GM19397 (cell line): ENCODE results near the gene PPM1B.
"Not testable (repeated sequence)": the region's sequence is repeated elsewhere in the genome, so short reads cannot be mapped to it uniquely, and the experiment has no call there.

Experiments
- ATAC-seq: cut with Tn5 transposase; IDR thresholded peaks from one replicate; pipeline ENCODE4 v1.9.1; 2021; ENCODE audit warnings: mild to moderate bottlenecking, moderate library complexity; ENCODE audit not compliant: unreplicated experiment

Gene PPM1B

GRCh38 chr2:44246840-44247369, 78.2 kb downstream of the PPM1B start:
- ATAC-seq, result no peak

DNA sequence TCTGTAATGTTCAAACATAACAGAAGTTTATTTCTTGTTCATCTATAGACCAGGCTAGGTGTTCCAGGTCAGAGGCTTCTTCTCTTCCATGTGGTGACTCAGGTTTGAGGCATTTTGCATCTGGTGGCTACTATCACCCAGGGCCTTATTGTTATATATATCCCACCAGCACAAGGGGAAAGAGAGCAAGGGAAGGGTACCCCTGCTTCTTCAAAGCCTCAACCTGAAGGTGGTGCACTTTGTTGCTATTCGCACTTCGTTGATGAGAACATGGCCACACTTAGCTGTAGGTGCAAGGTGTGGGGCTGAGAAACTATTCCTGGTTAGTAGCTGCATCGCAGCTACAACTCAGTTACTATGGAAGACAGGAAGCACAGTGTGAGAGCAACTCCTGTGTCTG, 79.2 kb downstream of the PPM1B start:
- no peak for ATAC-seq

- not testable (repeated sequence) for ATAC-seq
These were observed 80.6 kb downstream of the PPM1B start for GRCh38 chr2:44249269-44249668.

DNA sequence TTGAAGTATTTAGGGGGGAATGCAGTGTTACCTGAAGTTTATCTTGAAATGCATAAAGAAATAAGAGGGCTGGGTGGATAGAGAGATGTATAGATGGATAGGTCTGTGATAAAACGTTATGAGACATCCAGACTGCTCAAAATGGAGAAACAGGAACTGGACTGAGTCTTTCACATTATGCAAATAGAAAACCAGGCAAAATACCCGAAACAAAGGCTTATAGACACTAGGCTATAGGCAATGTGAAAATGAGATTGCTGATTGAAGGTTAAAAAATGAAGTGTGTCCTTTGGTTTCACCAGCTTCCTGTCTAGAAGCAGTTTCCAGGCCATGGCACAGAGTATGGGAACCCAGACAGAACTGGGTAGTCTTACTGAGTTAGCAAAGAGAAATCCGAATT, 81.7 kb downstream of the PPM1B start:
- ATAC-seq, result no peak

GRCh38 chr2:44254023-44254422, 85.3 kb downstream of the PPM1B start:
- no peak for ATAC-seq

- ATAC-seq, result not testable (repeated sequence)
These were observed 87.0 kb downstream of the PPM1B start for GRCh38 chr2:44255704-44256103.

GRCh38 chr2:44257802-44258201, 89.1 kb downstream of the PPM1B start:
- ATAC-seq, result not testable (repeated sequence)

DNA sequence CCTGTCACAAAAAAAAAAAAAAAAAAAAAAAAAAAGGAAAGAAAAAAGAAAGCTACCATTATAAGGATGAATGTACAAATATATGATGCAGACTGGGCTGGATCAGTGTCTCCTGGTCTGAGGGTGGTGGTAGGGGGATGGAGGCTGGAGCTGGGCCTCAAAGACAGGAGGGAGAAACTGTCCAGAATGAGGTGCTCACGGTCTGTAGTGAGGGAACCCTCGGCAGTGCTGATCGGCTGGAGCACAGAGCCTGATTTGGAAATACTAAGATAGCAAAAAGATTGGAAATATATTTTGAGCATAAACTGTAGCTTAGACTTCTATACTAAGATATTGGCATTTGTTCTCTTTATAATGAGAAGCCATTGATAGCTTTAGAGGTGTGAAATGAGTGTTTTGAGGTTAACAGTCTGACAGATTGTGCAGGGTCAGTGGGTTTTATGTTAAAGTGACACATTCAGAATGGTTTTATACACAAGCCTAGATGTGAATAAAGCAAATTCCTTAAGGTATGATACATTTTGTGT, 98.7 kb downstream of the PPM1B start:
- ATAC-seq, result no peak

- ATAC-seq, result no peak
These were observed 99.3 kb downstream of the PPM1B start for GRCh38 chr2:44267796-44268648.

GRCh38 chr2:44269831-44270230, 101.2 kb downstream of the PPM1B start:
- ATAC-seq, result no peak

DNA sequence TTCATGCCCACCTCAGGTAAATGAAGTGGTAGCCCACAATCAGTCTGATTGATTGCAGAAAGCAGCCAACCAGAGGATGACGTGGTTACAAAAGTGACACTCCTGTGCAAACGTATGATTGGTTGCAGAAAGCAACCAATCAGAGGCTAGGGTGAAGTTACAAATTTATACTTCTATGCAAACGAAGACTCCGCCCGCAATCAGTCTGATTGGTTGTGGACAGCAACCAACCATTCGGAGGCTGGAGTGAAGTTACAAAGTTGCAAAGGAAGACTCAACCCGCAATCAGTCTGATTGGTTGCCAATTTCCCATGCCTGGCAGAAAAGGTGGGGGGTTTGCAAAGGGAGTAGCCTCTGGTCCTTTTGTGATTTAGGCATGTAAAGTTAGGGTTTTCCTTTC, 102.6 kb downstream of the PPM1B start:
- ATAC-seq, result no peak

- no peak for ATAC-seq
These were observed 104.4 kb downstream of the PPM1B start for GRCh38 chr2:44273076-44273475.

DNA sequence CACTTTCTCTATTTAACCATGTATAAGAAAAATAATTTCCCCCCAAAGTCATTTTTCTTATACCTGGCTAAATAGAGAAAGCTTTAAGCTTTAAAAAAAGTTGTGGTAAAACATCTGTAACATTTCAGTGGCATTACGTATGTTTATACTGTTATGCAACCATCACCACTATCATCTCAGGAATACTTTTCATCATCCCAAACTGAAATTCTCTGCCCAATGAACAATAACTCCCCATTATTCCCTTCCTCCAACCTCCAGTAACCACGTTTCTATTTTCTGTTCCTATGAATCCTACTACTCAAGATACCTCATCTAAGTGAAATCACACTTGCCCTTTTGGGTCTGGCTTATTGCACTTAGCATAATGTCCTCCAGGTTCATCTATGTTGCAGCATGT, 104.9 kb downstream of the PPM1B start:
- ATAC-seq, result no peak

DNA sequence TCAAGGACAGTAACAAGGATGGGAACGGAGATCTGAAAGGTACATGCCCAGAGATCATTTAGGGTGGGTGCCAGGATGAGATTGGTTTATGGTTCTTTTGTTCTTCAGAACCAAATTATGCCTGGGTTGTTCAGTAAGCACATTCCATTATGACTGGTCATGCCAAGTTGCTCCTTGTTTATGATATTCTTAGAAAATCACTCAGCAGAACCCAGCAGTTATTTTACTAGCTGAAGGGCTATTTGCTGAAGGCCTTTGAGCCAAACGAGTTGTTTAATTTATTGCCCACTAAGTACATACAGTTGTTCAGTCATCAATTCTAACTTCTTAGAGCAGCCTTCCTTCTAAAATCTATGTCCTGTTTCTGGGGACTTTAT, 107.2 kb downstream of the PPM1B start:
- no peak for ATAC-seq

- no peak for ATAC-seq
These were observed 108.9 kb downstream of the PPM1B start for GRCh38 chr2:44277541-44277940.

- no peak for ATAC-seq
These were observed 112.2 kb downstream of the PPM1B start for GRCh38 chr2:44280869-44281268.
